Smooth muscle cell (in vitro differentiated cells): ENCODE results near the gene HGF. TPM values are rescaled to one million over a fixed set of nuclear protein-coding genes. Genes with fewer than 3 reads are reported as not detected.

Experiments used
- DNase-seq: peaks from one replicate; lab custom pipeline; 2025; ENCODE audit not compliant: unreplicated experiment; lab: John Stamatoyannopoulos, UW
- H2AFZ ChIP-seq: fragments of 200-600 bp; sonication (generic); 2 replicates; pipeline ENCODE4 v1.6.0; 2016; ENCODE audit warnings: antibody characterized with exemption, low read depth, mild to moderate bottlenecking
- H3F3A ChIP-seq: fragments of 200-600 bp; sonication (generic); 2 replicates; pipeline ENCODE4 v1.6.0; 2017; ENCODE audit warnings: antibody characterized with exemption, low read depth
- H3K27ac ChIP-seq: fragments of 200-600 bp; sonication (generic); 2 replicates; pipeline ENCODE4 v1.5.1; 2016; ENCODE audit warnings: low read depth, mild to moderate bottlenecking
- H3K27me3 ChIP-seq: fragments of 200-600 bp; sonication (generic); 2 replicates; pipeline ENCODE4 v1.6.1; 2016; ENCODE audit warnings: low read depth, mild to moderate bottlenecking
- H3K36me3 ChIP-seq: fragments of 200-600 bp; sonication (generic); 2 replicates; pipeline ENCODE4 v1.5.1; 2016; ENCODE audit warnings: low read depth
- H3K4me1 ChIP-seq: fragments of 200-600 bp; sonication (generic); 2 replicates; pipeline ENCODE4 v1.5.1; 2016; ENCODE audit warnings: low read depth
- H3K4me2 ChIP-seq: fragments of 200-600 bp; sonication (generic); 2 replicates; pipeline ENCODE4 v1.6.0; 2016; ENCODE audit warnings: mild to moderate bottlenecking
- H3K4me3 ChIP-seq: fragments of 200-600 bp; sonication (generic); 2 replicates; pipeline ENCODE4 v1.5.1; 2016; ENCODE audit warnings: mild to moderate bottlenecking
- H3K79me2 ChIP-seq: fragments of 200-600 bp; sonication (generic); 2 replicates; pipeline ENCODE4 v1.6.0; 2016; ENCODE audit warnings: low read depth, mild to moderate bottlenecking
- H3K9ac ChIP-seq: fragments of 200-600 bp; sonication (generic); 2 replicates; pipeline ENCODE4 v1.6.0; 2016; ENCODE audit warnings: low read depth
- H3K9me3 ChIP-seq: fragments of 200-600 bp; sonication (generic); replicated peaks from 2 replicates; pipeline ENCODE4 v1.5.1; 2016; ENCODE audit warnings: low read depth
- H4K20me1 ChIP-seq: fragments of 200-600 bp; sonication (generic); 2 replicates; pipeline ENCODE4 v1.6.0; 2016; ENCODE audit warnings: low read depth
- CTCF ChIP-seq: fragments of 200-600 bp; sonication (generic); IDR thresholded peaks from 2 replicates; pipeline ENCODE4 v1.5.1; 2017; ENCODE audit warnings: borderline replicate concordance, mild to moderate bottlenecking, antibody characterized with exemption; ENCODE audit not compliant: insufficient read depth, poor library complexity, severe bottlenecking
- WGBS: methylation state at CpG from one replicate; pipeline ENCODE4 v1.1.7; 2016; ENCODE audit warnings: low lambda C conversion rate; 5-methylcytosine and 5-hydroxymethylcytosine counted together
- polyA plus RNA-seq: library from polyadenylated mRNA; unstranded; fragments of >200 nt; fragmentation: Nextera tagmentation; extraction: Ambion mirVana; gene quantifications from 2 replicates; pipeline ENCODE4 v1.2.1, GENCODE V29; 2016
- total RNA-seq: library from RNA; depleted of rRNA; stranded (reverse); fragments of >200 nt; gene quantifications from 2 replicates; pipeline ENCODE4 v1.2.3, GENCODE V29; 2014

The HGF gene
- total and polyA plus RNA-seq, 2 experiments from 2014 or later = 15.4 to 43.6 TPM

- WGBS = 91% methylated on average over 3 of the region's 3 CpGs
- no peak for TF ChIP-seq CTCF
- no peak overlapping the region for H3K4me2 ChIP-seq
These were observed 104.6 kb downstream of the HGF start for GRCh38 chr7:81665236-81665635.

GRCh38 chr7:81664304-81664703, 105.5 kb downstream of the HGF start:
- Histone ChIP-seq H3K27me3 (no peaks in the 10 kb centered on the region), H3K4me1 (peaks cover 22% of the 10 kb centered on the region), H3K36me3 (no peaks in the 10 kb centered on the region), H4K20me1 (no peaks in the 10 kb centered on the region), H2AFZ (peak overlapping the region; percentile 34), H3K9me3 (no peaks in the 10 kb centered on the region), H3K79me2 (no peaks in the 10 kb centered on the region), H3K27ac (no peak overlapping the region), H3K4me2 (no peak overlapping the region), H3F3A (peaks cover 8% of the 10 kb centered on the region), H3K4me3 (no peak overlapping the region), H3K9ac (no peak overlapping the region)
- DNase-seq = no peak
- no peak for TF ChIP-seq CTCF
- 59% methylated on average over 3 of the region's 3 CpGs for WGBS

More at GRCh38 chr7:81665236-81665635, 104.6 kb downstream of the HGF start:
- Histone ChIP-seq H3K27ac (no peak overlapping the region), H3K9ac (no peak overlapping the region), H3K4me3 (no peak overlapping the region), H2AFZ (no peak overlapping the region), H3F3A (peaks cover 8% of the 10 kb centered on the region), H3K9me3 (no peaks in the 10 kb centered on the region), H3K4me1 (peaks cover 21% of the 10 kb centered on the region), H4K20me1 (no peaks in the 10 kb centered on the region), H3K36me3 (no peaks in the 10 kb centered on the region), H3K27me3 (no peaks in the 10 kb centered on the region), H3K79me2 (no peaks in the 10 kb centered on the region)
- DNase-seq = no peak

GRCh38 chr7:81662531-81662930, 107.3 kb downstream of the HGF start:
- TF ChIP-seq CTCF = no peak
- Histone ChIP-seq H3K4me1 (peaks cover 22% of the 10 kb centered on the region), H3K79me2 (no peaks in the 10 kb centered on the region), H4K20me1 (no peaks in the 10 kb centered on the region), H3F3A (peaks cover 8% of the 10 kb centered on the region), H3K9ac (no peak overlapping the region), H3K9me3 (no peaks in the 10 kb centered on the region), H3K36me3 (no peaks in the 10 kb centered on the region), H3K4me2 (peak overlapping the region; percentile 58), H3K4me3 (no peak overlapping the region), H3K27me3 (no peaks in the 10 kb centered on the region), H2AFZ (no peak overlapping the region), H3K27ac (peak overlapping the region; percentile 65)
- 9% methylated on average over 1 of the region's 1 CpG for WGBS
- DNase-seq = no peak

- Histone ChIP-seq H4K20me1 (no peaks in the 10 kb centered on the region), H3K9ac (no peak overlapping the region), H3K4me1 (peaks cover 22% of the 10 kb centered on the region), H3K27me3 (no peaks in the 10 kb centered on the region), H3K36me3 (no peaks in the 10 kb centered on the region), H3K4me3 (no peak overlapping the region), H3K4me2 (no peak overlapping the region), H3K79me2 (no peaks in the 10 kb centered on the region), H3K27ac (no peak overlapping the region), H3F3A (peaks cover 8% of the 10 kb centered on the region), H2AFZ (no peak overlapping the region), H3K9me3 (no peaks in the 10 kb centered on the region)
- WGBS = 89% methylated on average over 3 of the region's 3 CpGs
- no peak for TF ChIP-seq CTCF
- no peak for DNase-seq
These were observed 110.0 kb downstream of the HGF start for GRCh38 chr7:81659697-81660395.
